ENCODE data around the gene SMC3.
A peak's percentile ranks its signal among the peaks of the same experiment; 100 is the strongest.

The SMC3 gene

DNA sequence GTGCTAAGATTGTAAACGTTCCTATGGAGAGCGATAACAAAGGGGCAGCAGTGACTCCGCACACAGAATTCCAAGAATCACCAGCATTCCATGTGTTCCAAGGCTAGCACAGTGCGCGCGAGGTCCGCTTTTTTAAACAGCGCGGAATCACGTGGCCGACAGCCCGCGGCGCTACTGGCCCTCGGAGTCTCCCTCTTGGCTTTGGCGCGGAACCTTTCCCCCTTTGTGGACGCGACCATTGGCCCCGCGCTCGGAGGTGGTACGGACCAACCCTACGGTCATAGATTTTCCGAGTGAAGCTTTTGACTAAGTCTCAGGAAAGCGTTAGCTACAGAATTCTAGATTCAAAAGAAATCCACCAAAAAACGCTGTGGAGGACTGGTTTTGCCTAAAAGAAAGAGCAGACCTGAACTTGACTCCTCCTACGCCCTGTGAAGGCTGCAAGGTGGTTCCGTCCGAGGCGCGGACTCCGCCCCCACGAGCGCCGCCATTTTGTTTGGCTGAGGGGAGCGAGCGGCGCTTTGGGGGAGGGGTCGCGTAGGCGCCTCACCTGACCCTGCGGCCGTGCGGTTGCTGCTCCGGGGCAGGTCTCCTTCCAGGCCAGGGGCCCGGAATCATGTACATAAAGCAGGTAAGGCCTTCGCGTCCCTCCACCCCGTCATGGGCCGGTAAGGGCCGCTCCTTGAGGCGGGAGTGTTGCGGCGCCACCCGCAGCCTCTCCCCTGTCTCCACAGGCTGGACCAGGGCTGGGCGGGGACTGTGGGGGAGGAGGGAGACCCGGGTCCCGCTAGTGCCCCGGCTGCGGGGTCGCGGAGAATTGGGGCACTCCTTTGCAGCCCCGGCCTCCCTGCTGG lies at the start of gene SMC3:
TSS of gene SMC3 (plus strand) at position 495 of the 854 bp plus-strand sequence. CDS start at position 617, 122 bp downstream.
- Histone ChIP-seq H3K9me3 (ENCODE audit: control insufficient read depth in 5 of 5, low read length in 5 of 5) (no peaks in the 10 kb centered on the region), H3K4me3 (ENCODE audit: low read depth in 1 of 5, low read length in 5 of 5) (peak within 1 kb of the TSS; percentile 83 to 94 (median 88)), H3K9ac (ENCODE audit: low read length in 5 of 5) (peak within 1 kb of the TSS; percentile 63 to 90 (median 87)), H3K36me3 (ENCODE audit: control insufficient read depth in 5 of 5, insufficient read depth in 5 of 5, low read length in 5 of 5) (peaks cover 0 to 4% (median 0%) of the 10 kb centered on the region in 5 donors), H3K4me1 (ENCODE audit: control insufficient read depth in 5 of 5, insufficient read depth in 5 of 5, low read length in 5 of 5) (peaks cover 0 to 30% (median 24%) of the 10 kb centered on the region in 5 donors), H3K27me3 (ENCODE audit: control insufficient read depth in 5 of 5, insufficient read depth in 4 of 5, low read length in 5 of 5) (peaks cover 0 to 10% (median under 1%) of the 10 kb centered on the region in 5 donors), H3K27ac (ENCODE audit: low read depth, low read length) (peak within 1 kb of the TSS; percentile 93)

DNA sequence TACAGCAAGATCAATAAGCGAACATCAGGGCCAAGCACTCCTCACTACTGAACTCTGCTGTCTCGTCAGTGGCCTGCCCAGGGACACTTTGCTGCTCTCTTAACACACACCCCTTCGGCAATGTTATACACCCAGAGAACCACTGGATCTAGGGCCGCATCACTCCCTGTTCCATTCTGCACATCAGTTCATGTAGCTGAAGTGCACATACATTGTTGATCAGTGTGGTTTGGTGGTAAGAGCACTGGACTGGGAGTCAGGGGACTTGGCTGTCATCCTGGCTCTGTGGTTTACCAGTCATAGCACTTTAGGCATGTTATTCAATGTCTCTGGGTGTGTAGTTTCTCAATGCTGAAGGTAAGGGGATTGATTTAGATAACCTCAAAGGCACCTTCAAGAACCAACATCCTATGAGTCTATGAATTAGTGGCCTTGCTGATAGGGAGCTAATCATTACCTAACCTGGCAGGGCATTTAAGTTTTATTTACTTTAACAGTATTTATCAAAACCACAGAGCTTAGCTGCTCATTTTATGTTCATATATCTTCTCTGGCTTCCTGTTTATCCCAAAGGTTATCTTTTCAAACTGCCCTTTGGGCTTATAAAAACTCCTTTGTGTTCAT lies 45.0 kb upstream of the SMC3 start:
- peaks cover 0 to 4% (median 0%) of the 10 kb centered on the region in 5 donors for H3K4me1 ChIP-seq (ENCODE audit: control insufficient read depth in 5 of 5, insufficient read depth in 5 of 5, low read length in 5 of 5)
- H3K4me3 ChIP-seq (ENCODE audit: low read depth in 1 of 5, low read length in 5 of 5) = no peak overlapping the region
- H3K27me3 ChIP-seq (ENCODE audit: control insufficient read depth in 5 of 5, insufficient read depth in 4 of 5, low read length in 5 of 5) = no peaks in the 10 kb centered on the region
- H3K27ac ChIP-seq (ENCODE audit: low read depth, low read length) = no peak overlapping the region
- no peak overlapping the region for H3K9ac ChIP-seq (ENCODE audit: low read length in 5 of 5)
- no peaks in the 10 kb centered on the region for H3K36me3 ChIP-seq (ENCODE audit: control insufficient read depth in 5 of 5, insufficient read depth in 5 of 5, low read length in 5 of 5)
- no peaks in the 10 kb centered on the region for H3K9me3 ChIP-seq (ENCODE audit: control insufficient read depth in 5 of 5, low read length in 5 of 5)

DNA sequence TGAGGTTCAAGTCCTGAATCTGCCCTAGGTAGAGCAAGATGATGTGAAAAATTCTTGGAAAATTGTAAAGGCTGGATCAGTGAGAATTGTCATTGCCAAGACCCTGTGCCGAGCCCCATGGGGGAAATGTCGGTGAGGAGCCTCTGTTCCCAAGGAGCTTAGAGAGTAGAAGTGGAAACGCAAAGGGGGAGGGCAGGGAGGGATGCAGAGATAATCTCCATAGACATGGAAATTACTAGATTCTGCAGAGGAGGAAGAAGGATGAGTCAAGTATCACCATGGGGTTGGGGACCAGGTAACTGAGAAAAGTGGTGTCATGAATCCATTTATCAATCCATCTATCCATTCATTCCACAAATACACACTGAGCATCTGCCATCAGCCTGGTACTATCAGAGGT lies 43.8 kb upstream of the SMC3 start:
- H3K36me3 ChIP-seq (ENCODE audit: control insufficient read depth in 5 of 5, insufficient read depth in 5 of 5, low read length in 5 of 5) = no peaks in the 10 kb centered on the region
- peaks cover 0 to 2% (median 0%) of the 10 kb centered on the region in 5 donors for H3K27me3 ChIP-seq (ENCODE audit: control insufficient read depth in 5 of 5, insufficient read depth in 4 of 5, low read length in 5 of 5)
- no peak overlapping the region for H3K9ac ChIP-seq (ENCODE audit: low read length in 5 of 5)
- peaks cover 0 to 4% (median 0%) of the 10 kb centered on the region in 5 donors for H3K4me1 ChIP-seq (ENCODE audit: control insufficient read depth in 5 of 5, insufficient read depth in 5 of 5, low read length in 5 of 5)
- H3K4me3 ChIP-seq (ENCODE audit: low read depth in 1 of 5, low read length in 5 of 5) = no peak overlapping the region
- H3K9me3 ChIP-seq (ENCODE audit: control insufficient read depth in 5 of 5, low read length in 5 of 5) = no peaks in the 10 kb centered on the region
- no peak overlapping the region for H3K27ac ChIP-seq (ENCODE audit: low read depth, low read length)

DNA sequence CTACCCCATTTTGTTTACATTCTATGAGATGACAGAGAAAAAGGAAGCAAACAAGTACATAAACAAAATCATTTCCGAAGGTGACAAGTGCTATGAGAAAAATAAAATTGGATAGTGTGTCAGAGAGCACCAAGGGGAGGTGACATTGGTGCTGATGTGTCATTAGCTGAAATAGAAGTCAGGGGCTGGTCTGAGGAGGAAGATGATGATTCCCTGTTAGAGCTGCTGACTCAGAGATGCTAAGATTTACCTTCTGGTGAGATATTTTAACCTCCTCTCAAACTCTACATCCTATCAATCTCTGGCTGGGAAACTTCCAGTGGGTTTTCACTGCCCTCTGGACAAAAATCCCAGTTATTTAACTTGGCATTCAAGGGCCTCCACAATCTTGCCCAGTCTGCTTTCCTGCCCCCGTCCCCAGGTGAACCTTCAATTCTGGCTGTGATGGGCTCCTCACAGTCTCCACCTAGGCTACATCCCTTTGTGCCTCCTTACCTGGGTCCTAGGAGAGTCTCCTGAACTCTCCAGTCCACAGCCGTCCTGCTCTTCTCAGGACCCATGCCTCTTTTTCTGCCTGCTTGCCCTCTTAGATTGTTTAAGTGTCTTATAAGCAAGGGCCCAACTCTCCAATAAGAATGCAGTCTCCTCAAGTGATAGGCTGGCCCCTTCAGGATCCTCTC lies 43.2 kb upstream of the SMC3 start:
- no peak overlapping the region for H3K4me3 ChIP-seq (ENCODE audit: low read depth in 1 of 5, low read length in 5 of 5)
- H3K9ac ChIP-seq (ENCODE audit: low read length in 5 of 5) = no peak overlapping the region
- H3K27me3 ChIP-seq (ENCODE audit: control insufficient read depth in 5 of 5, insufficient read depth in 4 of 5, low read length in 5 of 5) = peaks cover 0 to 2% (median 0%) of the 10 kb centered on the region in 5 donors
- H3K4me1 ChIP-seq (ENCODE audit: control insufficient read depth in 5 of 5, insufficient read depth in 5 of 5, low read length in 5 of 5) = peaks cover 0 to 4% (median 0%) of the 10 kb centered on the region in 5 donors
- H3K36me3 ChIP-seq (ENCODE audit: control insufficient read depth in 5 of 5, insufficient read depth in 5 of 5, low read length in 5 of 5) = no peaks in the 10 kb centered on the region
- no peak overlapping the region for H3K27ac ChIP-seq (ENCODE audit: low read depth, low read length)
- no peaks in the 10 kb centered on the region for H3K9me3 ChIP-seq (ENCODE audit: control insufficient read depth in 5 of 5, low read length in 5 of 5)

- H3K4me3 ChIP-seq (ENCODE audit: low read depth in 1 of 5, low read length in 5 of 5) = no peak overlapping the region
- peaks cover 0 to 2% (median 0%) of the 10 kb centered on the region in 5 donors for H3K27me3 ChIP-seq (ENCODE audit: control insufficient read depth in 5 of 5, insufficient read depth in 4 of 5, low read length in 5 of 5)
Measured at GRCh38 chr10:110524859-110525232, 42.6 kb upstream of the SMC3 start.

DNA sequence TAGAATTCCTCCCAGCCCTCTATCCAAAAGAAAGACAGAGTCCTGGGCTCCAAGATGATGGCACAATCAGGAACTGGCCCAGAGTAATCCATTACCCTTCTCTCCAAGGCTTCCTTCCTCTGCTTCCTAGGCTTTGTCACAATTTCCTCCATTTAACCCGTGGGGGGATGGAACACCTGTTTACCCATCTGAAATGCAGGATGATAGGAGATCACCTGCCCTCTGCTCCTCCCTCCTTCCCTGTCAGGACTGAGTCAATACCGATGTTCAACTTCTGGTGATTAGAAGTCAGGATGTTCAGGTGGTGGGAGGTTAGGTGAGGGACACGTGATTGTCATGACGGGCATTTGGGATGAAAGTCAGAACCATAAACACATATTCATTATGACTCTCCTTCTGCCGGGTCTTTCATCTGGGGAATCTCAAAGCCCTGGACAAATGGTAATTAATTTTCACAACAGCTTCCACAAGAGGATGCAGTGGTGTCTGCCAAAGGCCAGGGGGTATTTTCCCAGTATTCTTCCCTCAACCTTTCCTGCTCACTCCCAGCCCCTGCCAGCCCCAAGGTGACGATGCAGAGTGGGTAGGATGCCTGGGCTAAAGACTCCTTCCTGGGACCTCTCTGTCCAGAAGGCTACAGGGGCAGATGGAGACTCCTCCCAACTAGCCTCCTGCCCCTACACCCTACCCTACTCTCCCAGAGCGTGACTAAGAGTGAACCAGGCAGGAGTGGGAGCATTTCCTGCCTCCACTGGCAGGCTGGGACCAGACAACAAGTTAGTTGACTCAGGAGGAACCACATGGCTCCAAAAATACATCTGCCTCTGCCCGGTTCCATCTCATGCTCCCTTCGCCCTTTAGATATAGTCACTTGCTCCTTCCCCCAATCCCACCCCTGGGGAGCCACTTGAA lies 41.9 kb upstream of the SMC3 start:
- H3K27me3 ChIP-seq (ENCODE audit: control insufficient read depth in 5 of 5, insufficient read depth in 4 of 5, low read length in 5 of 5) = peaks cover 0 to 2% (median 0%) of the 10 kb centered on the region in 5 donors
- H3K27ac ChIP-seq (ENCODE audit: low read depth, low read length) = no peak overlapping the region
- H3K9ac ChIP-seq (ENCODE audit: low read length in 5 of 5) = no peak overlapping the region
- H3K4me3 ChIP-seq (ENCODE audit: low read depth in 1 of 5, low read length in 5 of 5) = no peak overlapping the region
- H3K9me3 ChIP-seq (ENCODE audit: control insufficient read depth in 5 of 5, low read length in 5 of 5) = no peaks in the 10 kb centered on the region
- peaks cover 2 to 14% (median 6%) of the 10 kb centered on the region in 5 donors for H3K4me1 ChIP-seq (ENCODE audit: control insufficient read depth in 5 of 5, insufficient read depth in 5 of 5, low read length in 5 of 5)
- H3K36me3 ChIP-seq (ENCODE audit: control insufficient read depth in 5 of 5, insufficient read depth in 5 of 5, low read length in 5 of 5) = no peaks in the 10 kb centered on the region

More at GRCh38 chr10:110524859-110525232, 42.6 kb upstream of the SMC3 start:
- Histone ChIP-seq H3K27ac (ENCODE audit: low read depth, low read length) (no peak overlapping the region), H3K9me3 (ENCODE audit: control insufficient read depth in 5 of 5, low read length in 5 of 5) (no peaks in the 10 kb centered on the region), H3K9ac (ENCODE audit: low read length in 5 of 5) (no peak overlapping the region), H3K36me3 (ENCODE audit: control insufficient read depth in 5 of 5, insufficient read depth in 5 of 5, low read length in 5 of 5) (no peaks in the 10 kb centered on the region), H3K4me1 (ENCODE audit: control insufficient read depth in 5 of 5, insufficient read depth in 5 of 5, low read length in 5 of 5) (peaks cover 0 to 9% (median 2%) of the 10 kb centered on the region in 5 donors)

DNA sequence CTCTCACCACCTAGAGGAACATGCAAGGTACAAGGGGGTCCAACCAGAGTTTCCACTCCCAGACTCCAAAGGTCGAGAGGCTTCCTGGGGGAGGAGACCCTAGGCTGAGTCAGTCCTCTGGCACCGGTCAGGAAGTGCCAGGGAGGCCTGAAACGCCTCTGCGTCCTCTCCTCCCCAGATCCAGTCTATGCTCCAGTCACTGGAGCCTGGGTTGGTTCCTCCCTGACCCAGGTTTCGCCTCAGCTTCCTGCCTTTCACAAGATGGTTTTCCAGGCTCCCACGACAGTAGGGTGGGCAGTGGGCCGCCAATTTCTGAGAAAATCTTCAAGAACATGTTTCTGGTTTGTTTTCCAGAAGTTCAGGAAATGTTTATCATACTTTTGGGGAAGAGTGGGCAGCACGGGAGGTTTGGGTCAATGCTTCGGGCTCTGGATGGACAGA lies 39.7 kb upstream of the SMC3 start:
- Histone ChIP-seq H3K4me3 (ENCODE audit: low read depth in 1 of 5, low read length in 5 of 5) (no peak overlapping the region), H3K4me1 (ENCODE audit: control insufficient read depth in 5 of 5, insufficient read depth in 5 of 5, low read length in 5 of 5) (peaks cover 2 to 15% (median 7%) of the 10 kb centered on the region in 5 donors), H3K36me3 (ENCODE audit: control insufficient read depth in 5 of 5, insufficient read depth in 5 of 5, low read length in 5 of 5) (no peaks in the 10 kb centered on the region), H3K9ac (ENCODE audit: low read length in 5 of 5) (no peak overlapping the region), H3K9me3 (ENCODE audit: control insufficient read depth in 5 of 5, low read length in 5 of 5) (no peaks in the 10 kb centered on the region), H3K27ac (ENCODE audit: low read depth, low read length) (no peak overlapping the region), H3K27me3 (ENCODE audit: control insufficient read depth in 5 of 5, insufficient read depth in 4 of 5, low read length in 5 of 5) (peaks cover 0 to 4% (median 0%) of the 10 kb centered on the region in 5 donors)

- peaks cover 0 to 4% (median 0%) of the 10 kb centered on the region in 5 donors for H3K27me3 ChIP-seq (ENCODE audit: control insufficient read depth in 5 of 5, insufficient read depth in 4 of 5, low read length in 5 of 5)
- no peak overlapping the region for H3K9ac ChIP-seq (ENCODE audit: low read length in 5 of 5)
- peaks cover 2 to 15% (median 7%) of the 10 kb centered on the region in 5 donors for H3K4me1 ChIP-seq (ENCODE audit: control insufficient read depth in 5 of 5, insufficient read depth in 5 of 5, low read length in 5 of 5)
- H3K4me3 ChIP-seq (ENCODE audit: low read depth in 1 of 5, low read length in 5 of 5) = no peak overlapping the region
- no peak overlapping the region for H3K27ac ChIP-seq (ENCODE audit: low read depth, low read length)
- no peaks in the 10 kb centered on the region for H3K36me3 ChIP-seq (ENCODE audit: control insufficient read depth in 5 of 5, insufficient read depth in 5 of 5, low read length in 5 of 5)
- H3K9me3 ChIP-seq (ENCODE audit: control insufficient read depth in 5 of 5, low read length in 5 of 5) = no peaks in the 10 kb centered on the region
Measured at GRCh38 chr10:110528224-110528996, 39.1 kb upstream of the SMC3 start.

Data from subcutaneous abdominal adipose tissue (tissue), 5 donors.